ENCODE results near the gene SACM1L.

- TF ChIP-seq CTCF (conservative IDR thresholded peaks at IDR 0.05 in 1 of 2, IDR thresholded peaks at IDR 0.05 in 1 of 2; ENCODE audit: extremely low read depth in 1 of 2, insufficient read depth in 1 of 2, low read depth in 1 of 2, low read length in 2 of 2) = no peak
- no peak for TF ChIP-seq EZH2 (IDR thresholded peaks at IDR 0.05; ENCODE audit: borderline replicate concordance, low read length)
Measured at GRCh38 chr3:45686850-45687249, 2.3 kb upstream of the SACM1L start.

Data from mammary epithelial cell (primary cell).